SHP77 (cell line): ENCODE results near the gene EXOC2.

Source experiments
- DNase-seq, 2 experiments: peaks; one replicate each; lab custom pipeline; 2025; lab: John Stamatoyannopoulos, UW

Gene EXOC2

DNA sequence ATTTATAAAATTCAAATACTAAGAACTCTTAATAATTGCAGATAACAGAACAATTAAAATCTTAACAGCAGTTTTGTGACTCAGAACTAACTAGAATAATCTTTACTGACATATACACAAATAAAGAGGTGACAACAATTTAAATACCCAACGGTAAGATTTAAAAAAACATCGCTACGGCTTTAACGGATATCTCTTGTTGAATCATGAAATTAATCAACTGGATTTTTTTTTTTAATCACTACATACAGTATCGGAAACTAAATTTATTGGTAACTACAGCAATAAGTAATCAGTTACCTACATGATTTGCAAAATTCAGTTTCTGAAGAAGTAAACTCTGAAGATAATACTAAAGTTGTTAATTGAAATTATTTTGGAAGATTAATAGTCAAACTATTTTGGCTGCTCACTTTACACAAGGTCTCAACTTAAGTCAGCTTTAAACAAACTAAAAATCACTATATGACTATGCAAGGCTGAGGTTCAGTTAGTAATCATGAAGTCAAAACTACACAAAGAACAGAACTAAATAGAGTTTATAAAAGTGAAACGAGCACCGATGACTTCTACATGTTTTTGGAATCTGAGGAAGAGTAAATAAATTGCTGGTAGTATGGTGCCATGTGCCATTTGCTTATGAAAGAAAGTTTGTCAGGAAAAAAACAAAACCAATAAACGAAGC is 164.8 kb downstream of the EXOC2 start:
- DNase-seq = no peak

DNA sequence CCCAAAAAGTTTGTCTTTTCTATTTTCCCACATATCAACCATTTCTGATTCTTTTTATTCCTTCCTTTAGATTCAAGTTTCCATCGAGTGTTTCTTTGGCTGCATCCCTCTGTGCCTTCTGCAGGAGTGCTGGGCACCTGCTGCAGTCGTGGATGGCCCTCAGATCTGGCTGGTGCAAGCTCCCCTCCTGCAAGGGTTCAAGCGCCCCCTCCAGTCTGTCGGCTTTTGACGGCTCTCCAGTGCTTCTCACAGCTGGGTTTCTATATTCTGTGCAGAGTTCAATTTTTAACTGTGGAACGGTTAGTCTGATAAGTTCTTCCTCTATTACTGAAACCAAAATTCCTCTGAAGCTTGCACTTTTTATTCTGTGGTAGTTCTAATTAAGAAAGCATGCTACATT is 168.1 kb downstream of the EXOC2 start:
- no peak for DNase-seq

DNA sequence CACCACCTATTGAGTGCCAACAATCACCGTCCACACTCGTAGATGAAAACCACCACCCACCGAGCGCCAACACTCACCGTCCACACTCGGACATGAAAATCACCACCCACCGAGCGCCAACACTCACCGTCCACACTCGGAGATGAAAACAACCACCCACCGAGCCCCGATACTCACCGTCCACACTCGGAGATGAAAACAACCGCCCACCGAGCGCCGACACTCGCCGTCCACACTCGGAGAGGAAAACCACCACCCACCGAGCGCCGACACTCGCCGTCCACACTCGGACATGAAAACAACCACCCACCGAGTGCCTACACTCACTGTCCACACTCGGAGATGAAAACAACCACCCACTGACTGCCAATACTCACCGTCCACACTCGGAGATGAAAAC is 172.1 kb downstream of the EXOC2 start:
- DNase-seq = no peak

DNA sequence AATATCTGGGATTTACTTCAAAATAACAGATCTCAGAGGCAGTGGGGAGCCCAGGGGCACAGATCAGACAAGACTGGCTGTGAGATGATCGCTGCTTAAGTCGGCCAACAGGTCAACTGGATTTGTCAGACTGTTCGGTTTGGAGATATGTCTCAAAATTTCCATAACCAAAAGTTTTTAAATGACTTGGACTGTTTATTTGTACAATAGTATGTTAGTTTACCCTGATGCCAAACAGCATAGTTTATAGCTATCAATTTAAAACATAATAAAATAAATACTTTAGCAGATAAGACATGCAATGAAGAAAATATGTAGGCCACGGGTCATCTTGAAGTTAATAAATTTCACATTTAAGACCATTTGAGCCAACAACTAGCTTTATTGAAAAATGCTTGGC is 174.7 kb downstream of the EXOC2 start:
- no peak for DNase-seq

DNA sequence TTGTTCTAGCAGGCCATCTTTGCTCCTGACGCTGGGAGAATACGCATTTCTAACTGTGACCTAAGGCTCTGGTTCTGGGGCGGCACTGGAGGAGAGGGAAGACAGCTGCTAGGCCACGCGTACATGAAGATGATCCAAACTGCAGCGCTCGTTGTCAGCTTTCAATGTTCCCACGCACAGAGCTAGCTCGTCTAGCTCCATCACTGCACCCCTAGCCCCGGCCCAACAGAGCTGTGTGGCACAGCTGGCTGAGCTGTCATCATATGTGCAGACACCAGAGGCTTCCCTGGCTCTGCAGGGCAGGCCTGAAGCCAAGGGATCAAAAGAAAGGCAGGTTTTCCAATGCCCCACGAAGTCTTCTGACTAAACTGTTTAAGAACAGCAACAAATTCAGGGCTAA is 176.7 kb downstream of the EXOC2 start:
- DNase-seq = no peak

DNA sequence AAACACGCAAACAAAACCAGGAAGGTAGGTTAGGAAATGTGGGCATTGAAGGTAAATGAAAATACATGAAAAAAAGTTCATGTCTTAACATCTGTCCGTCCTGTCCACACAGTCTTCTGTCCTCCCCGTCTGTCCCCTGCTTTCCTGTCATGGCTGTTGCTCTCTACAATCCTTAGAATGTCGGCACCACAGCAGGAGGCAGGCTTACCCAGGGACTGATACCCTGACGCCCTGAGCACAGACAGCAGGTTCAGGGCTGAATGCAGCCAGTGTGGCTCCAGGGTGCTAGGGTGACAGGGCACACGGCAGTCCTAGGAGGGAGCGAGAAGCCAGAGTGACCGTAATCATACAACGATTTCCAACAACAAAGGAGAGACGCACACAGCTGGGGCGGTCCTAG is 177.7 kb downstream of the EXOC2 start:
- DNase-seq = no peak

DNA sequence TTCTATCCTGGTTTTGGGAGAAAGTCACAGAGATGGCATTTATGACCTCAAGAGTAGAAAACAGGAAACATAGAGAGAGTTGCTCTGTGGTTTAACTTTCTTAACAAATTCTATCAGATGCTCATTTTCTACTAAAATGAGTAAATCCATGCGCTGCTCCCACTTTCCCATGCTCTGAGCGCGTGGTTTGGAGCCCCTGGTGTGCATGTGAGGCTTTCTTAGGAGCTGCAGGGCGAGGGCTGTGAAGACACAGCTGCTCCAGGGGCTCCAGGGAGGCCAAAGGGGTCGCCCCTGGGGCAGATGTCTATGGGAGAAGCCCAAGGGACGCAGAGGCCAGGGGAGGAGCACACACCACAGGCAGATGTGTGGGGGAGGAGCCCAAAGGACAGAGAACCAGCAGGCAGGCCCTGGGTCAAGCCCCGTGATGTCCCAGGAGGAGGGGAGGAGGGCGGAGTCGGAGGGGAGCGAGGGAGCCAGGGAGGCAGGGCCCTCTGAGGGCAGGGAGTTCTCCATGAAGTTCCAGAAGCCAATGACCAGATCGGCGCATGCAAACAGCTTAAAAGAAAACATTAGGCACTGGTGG is 178.5 kb downstream of the EXOC2 start:
- no peak for DNase-seq

DNA sequence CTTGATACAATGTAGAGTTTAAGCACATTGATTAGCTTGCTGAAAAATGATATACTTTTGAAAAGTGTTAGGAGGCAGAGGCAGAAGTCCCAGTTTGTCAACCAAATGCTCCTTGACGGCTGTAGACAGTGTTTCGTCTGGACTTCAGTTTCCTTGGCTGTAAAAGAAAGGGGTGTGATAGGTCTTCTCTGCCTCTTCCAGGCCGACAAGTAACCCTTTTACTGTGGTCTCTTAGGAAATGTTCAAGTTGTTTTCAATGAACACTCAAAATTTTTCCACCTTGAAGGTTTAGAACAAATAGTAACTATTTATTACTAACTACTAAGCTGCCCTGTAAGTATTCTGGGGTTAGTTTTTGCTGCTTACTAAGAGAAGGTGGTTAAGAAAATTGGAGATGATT is 179.0 kb downstream of the EXOC2 start:
- no peak for DNase-seq

DNA sequence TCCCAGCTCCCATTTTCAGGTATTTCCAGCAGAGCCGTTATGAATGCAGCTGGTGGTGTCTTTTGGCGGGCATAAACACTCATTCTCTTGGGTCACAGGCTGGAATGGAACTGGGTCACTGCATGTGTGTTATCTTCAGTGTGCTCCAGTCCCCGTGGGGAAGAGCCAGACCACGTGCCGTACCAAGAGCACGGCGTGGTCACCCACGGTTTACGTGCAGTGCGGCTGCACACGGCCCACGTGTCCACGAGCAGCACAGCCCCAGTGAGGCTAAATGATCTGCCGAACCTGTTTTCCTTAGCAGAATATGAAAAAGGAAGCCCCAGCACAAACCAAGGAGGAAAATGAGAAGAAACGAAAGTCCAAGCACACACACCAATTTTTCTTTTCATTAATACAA is 179.9 kb downstream of the EXOC2 start:
- no peak for DNase-seq

DNA sequence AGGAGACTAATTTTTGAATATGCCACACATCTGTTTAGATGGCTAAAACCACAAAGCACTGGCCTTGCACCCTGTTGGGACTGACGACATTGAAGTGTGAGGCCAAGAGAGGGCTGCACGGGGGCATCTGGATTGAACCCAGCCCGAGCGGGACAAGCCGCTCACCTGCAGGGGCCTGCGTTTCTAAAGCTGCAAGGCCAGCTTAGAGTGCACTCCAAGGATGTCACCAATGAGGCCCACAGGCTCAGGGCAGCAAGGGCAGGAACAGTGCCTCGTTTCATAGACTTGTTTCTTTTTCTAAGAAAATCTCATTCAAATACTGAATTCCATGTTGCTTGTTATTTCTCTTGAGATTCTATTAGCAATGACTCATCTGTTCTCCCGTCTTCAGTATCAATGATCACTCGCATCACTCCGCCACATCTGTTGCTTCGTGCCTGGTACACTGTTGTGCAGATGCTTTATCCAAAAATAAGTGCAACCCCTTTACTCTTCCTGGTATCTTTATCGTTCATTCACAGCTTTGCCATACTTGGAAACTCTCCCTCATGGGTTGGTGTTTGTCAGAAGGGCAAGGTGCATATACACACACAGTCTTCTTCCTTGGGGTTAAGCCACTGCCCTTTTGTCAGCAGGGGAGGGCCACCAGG is 181.3 kb downstream of the EXOC2 start:
- no peak for DNase-seq

DNA sequence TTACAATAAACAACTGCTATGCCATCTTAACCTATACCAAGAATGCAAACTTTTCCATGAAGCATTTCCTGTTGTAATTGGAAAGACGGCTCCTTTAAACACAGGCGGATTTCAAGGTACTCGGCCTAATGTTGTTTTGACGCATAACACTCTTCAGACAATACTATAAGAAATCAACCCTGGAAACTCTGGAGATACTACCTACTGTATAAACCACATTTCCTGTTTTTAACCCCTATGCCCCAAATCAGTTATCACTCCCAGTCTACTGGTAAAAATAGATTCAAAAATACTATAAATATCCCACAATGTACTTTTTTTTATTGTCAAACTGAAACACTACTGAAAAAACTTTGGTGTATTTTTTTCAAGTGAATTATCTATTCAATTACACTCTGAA is 183.3 kb downstream of the EXOC2 start:
- no peak for DNase-seq

DNA sequence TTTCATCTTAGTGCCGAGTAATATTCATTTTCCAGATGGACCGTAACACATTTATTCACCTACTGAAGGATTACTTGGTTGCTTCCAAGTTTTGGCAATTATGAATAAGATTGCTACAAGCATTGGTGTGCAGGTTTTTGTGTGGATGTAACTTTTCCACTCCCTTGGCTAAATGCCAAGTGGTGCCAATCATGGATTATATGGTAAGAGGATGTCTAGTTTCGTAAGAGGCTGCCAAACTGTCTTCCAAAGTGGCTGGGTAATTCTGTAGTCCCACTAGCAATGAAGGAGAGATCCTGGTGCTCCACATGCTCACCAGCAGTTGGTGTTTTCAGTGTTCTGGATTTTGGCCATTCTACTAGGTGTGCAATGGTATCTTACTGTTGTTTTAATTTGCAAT is 184.3 kb downstream of the EXOC2 start:
- DNase-seq = no peak

DNA sequence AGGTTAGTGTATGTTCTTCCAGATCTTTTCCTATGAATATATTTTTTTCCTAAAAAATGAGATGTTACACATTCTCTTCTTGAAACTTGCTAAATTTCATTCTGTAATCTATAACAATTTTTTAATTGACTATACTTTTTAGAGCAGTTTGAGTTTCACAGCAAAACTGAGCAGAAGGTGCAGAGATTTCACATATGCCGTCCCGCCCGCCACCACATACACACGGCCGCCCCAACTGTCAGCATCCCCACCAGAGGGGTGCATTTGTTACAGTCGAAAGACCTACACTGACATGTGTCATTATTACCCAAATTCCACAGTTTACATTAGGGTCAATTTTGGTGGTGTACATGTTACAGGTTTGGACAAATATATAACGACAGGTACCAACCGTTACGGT is 184.9 kb downstream of the EXOC2 start:
- no peak for DNase-seq

DNA sequence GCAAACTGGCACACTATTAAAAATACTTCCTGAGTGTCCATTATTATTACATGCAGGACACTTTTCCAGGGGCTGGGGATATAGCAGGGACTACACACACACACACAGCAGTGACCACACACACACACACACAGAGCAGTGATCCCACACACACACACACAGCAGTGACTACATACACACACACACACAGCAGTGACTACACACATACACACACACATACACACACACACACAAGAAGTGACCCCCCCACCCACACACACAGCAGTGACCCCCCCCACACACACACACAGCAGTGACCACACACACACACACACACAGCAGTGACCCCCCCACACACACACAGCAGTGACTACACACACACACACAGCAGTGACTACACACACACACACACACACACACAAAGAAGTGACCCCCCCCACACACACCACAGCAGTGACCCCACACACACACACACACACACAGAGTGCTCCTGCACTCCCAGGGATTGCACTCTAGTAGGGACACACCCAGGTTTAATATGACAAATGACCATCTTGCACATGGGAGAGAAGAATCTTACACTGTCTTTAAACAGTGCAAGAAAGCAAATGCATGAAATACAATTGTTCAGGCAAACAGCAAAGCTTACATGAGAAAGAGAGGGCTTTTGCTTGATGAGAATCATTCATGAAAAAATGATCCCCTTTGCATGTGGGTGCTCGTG is 185.9 kb downstream of the EXOC2 start:
- DNase-seq = no peak

DNA sequence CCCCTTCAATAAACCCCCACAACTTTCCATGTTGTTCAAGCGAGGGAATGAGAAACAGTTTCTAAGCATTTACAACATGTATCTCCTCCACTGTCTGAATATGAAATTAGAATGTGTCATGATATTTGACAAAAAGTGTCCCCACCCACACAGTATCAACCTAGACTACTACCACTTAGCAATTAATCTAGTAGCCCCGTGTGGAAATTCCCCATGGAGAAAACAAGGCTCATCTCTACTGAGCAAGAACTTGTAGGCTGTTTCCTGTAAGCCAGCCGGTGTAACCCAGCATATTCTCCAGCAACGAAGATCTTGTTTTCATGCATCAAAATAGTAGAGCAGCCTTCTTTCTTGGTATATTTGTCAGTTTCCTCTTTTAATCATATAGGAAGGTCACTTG is 186.4 kb downstream of the EXOC2 start:
- no peak for DNase-seq

DNA sequence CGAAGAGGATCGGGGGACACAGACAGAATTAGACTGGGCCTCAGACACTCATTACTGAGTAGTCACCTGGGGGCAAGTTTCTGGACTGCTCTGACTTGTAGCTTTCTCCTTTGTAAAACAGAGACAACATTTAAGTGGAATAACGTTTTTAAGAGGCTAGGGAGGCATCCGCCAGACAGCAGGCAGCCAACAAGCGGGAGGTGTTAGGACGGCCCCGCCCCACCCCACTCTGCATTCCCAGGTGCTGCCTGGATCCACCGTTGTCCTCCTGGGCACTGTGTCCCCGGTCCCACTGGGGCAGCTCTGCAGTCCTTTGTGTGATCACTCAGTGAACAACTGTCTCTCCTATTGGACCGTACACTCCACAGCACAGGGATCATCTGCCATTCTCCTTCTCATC is 187.6 kb downstream of the EXOC2 start:
- no peak for DNase-seq

DNA sequence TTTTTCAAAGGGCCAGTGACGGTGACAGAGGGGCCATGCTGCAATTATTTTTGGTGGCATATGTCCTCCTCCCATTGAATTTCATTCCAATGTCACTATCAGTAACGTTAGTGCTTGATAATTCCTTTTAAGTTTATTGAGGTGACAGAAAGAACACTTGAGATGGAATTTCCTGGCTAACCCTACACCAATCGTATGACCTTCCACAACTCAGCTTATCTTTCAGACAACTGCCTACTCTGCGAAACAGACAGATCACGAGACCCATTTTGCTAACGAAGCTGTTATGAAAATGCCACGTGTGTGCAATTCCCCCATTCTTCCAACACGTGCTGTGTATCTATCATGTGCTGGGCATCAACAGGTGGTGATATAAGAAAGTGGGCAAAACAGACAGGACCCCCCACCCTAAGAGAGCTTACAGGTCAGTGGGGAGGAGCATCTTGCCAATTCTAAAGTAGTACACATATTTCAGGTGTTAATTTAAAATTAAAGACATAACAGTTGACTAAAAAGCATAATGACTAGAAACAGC is 188.4 kb downstream of the EXOC2 start:
- DNase-seq = no peak

DNA sequence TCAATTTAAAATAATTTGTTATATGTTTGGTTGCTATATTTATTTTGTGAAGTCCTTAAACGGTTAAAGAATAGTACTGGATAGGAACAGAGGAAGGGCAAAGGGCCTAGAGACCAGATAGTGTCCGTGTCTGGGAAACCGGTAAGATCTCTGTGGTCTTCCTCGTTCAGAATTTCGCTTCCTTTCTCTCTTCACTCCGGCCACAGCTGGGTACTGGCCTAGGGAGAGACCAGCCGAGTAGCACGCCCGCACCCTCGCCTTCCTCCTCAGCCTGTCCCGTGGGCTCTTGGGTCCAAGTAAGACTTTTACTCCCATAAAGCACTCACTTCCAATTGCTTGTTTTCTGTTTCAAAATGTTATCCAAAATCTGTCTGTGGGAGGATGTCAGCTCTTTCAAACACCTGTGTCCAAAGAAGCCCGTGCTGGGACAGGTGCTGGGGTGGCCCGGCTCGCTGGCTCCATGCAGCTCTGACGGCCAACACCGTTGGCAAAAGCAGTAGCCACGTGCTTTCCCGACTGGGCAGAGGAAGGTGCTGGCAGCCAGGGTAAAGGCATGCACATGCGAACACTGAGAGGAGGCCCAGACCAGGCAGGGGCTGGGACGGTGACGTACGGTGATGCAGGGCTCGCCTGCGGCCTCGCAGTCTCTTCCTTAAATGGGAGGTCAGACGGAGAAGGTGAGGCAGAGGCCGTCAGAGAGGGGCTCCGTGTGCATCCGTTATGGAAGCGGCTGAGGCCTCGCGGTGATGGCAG is 189.2 kb downstream of the EXOC2 start:
- DNase-seq = no peak

DNA sequence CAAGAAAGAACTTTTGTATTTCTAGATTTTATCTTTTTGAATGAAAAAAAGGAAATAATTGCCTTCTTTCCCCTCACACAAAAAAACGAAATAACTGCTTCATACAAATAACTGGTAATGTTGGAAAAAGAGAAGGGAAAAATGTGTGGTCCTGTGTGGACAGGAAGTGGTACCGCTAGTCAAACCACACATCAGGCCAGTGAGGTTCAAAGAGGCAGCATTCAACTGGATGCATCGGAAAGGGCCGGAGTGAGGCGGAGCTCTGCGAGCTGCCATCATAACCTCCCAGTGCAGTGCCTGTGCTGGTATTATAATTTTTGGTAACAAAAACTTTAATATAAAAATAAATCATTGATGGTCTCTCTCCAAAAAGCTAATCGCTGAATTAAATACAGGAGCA is 190.2 kb downstream of the EXOC2 start:
- DNase-seq = no peak

DNA sequence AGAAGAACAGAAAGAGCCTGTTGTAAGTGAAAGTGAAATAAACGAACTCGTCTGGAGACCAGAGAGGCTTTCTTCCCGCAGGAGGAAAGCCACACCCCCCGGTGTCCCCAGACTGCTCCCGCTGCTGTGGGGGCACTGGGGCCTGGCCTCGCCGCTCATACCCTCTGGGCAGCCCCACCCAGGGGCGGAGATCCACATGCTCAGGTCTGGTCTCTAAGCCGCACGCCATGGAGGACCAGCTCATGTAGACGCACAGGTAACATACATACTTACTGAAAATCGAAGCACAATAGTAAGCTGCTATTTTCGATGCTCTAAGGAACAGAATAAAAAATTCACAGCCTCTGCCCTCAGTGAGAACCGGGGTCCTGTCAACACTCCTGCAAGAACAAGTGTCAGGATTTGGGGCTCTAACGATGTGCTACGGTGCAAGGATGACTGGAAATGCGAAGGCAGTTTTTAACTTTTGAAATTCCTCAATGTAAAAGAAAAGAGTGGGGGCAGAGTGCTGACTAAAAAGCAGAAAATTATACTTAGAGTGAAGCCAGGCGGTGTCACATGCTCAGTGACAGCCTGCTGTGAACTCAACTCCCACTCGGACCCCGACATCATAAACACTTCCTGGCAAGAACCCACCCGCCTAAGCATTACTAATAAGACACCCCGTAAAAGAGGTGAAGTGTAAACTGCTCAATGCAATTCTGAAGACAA is 190.9 kb downstream of the EXOC2 start:
- DNase-seq = no peak

DNA sequence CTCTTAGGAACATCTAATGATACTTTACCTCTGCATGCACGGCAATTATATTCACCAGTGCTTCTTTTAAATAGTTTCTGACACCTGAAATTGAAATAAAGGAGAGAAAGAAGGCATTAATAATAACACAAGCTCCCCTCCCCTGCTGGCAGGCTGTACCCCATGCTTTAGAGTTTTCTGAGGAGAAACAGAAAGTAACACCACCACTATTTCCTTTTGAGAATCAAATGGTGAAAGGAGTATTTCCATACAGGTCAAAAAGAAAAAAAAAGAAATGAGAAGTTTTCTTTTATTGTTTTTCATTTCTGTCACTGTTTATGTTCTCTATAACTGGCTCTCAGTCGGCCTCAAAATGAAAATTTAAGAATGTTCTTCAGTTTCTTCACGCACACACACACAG is 193.3 kb downstream of the EXOC2 start:
- DNase-seq = no peak
